Measurements from ENCODE around the gene ZNF837.

The ZNF837 gene

DNA sequence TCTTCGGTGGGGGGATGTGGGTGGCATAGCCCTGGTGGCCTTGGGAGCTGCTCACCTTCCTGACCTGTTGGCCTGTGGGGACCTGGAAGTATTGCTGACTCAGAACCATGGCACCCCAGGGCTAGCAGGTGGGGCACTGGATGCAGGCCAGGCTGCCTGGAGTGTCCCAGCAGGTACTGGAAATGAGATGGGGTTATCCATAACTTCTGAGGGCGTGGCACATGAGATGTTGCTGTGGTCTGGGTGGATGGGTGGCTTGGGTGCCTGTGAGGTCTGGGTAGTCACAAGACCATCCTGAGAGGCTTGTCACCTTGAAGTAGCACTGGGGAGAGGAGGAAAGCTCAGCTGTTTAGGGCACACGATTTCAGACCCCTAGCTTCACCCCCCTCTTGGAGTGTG is 14.0 kb upstream of the ZNF837 start:
- Histone ChIP-seq H3K36me3 (ENCODE audit: control insufficient read depth, low read depth, low read length) (peaks cover 43% of the 10 kb centered on the region), H3K4me3 (ENCODE audit: low read length) (no peak overlapping the region), H3K9me3 (ENCODE audit: control insufficient read depth, low read depth, low read length) (no peaks in the 10 kb centered on the region), H3K27ac (ENCODE audit: low read length) (no peak overlapping the region), H3K27me3 (ENCODE audit: control insufficient read depth, insufficient read depth, low read length) (peaks cover 8% of the 10 kb centered on the region), H3K9ac (ENCODE audit: low read length) (no peak overlapping the region), H3K4me1 (ENCODE audit: control insufficient read depth, low read depth, low read length) (no peaks in the 10 kb centered on the region)

DNA sequence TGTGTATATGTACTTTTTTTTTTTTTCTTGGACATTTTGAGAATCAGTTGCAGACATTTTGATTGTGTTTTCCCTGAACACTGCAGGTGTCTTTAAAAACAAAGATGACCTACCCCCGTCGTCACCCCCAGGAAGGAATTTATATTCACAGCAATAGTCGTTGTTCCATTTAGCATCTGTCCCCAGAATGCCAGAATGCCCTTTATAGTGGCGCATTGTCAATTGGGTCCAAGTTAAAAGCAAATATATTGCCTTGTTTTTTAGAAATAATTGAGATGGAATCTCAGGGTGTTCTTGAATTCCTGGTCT is 12.8 kb upstream of the ZNF837 start:
- Histone ChIP-seq H3K4me1 (ENCODE audit: control insufficient read depth, low read depth, low read length) (no peaks in the 10 kb centered on the region), H3K9ac (ENCODE audit: low read length) (no peak overlapping the region), H3K9me3 (ENCODE audit: control insufficient read depth, low read depth, low read length) (no peaks in the 10 kb centered on the region), H3K4me3 (ENCODE audit: low read length) (no peak overlapping the region), H3K27ac (ENCODE audit: low read length) (no peak overlapping the region), H3K36me3 (ENCODE audit: control insufficient read depth, low read depth, low read length) (peaks cover 50% of the 10 kb centered on the region), H3K27me3 (ENCODE audit: control insufficient read depth, insufficient read depth, low read length) (peaks cover 8% of the 10 kb centered on the region)

DNA sequence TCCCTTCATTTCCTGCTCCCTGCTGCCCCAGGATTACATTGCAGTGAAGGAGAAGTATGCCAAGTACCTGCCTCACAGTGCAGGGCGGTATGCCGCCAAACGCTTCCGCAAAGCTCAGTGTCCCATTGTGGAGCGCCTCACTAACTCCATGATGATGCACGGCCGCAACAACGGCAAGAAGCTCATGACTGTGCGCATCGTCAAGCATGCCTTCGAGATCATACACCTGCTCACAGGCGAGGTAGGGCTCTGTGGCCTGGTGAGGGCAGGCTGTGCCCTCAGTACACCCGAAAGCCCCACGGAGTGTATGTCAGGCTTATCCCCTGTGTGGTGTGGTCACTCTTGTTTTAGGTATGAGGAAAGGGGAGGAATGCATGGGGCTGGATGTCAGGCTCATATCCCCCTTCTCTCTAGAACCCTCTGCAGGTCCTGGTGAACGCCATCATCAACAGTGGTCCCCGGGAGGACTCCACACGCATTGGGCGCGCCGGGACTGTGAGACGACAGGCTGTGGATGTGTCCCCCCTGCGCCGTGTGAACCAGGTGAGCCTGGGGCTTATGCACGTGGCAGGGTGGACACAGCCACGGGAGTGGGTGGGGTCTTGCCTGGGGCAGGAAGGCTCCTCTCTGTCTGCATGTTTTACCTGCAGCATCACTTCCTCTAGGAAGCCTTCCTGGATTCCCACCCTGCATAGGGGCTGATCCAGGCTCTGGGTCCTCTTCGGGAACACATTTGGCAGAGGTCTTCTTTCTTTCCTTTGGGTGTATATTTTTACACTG is 12.3 kb upstream of the ZNF837 start:
- H3K9ac ChIP-seq (ENCODE audit: low read length): no peak overlapping the region
- peaks cover 56% of the 10 kb centered on the region for H3K36me3 ChIP-seq (ENCODE audit: control insufficient read depth, low read depth, low read length)
- peaks cover 1% of the 10 kb centered on the region for H3K4me1 ChIP-seq (ENCODE audit: control insufficient read depth, low read depth, low read length)

DNA sequence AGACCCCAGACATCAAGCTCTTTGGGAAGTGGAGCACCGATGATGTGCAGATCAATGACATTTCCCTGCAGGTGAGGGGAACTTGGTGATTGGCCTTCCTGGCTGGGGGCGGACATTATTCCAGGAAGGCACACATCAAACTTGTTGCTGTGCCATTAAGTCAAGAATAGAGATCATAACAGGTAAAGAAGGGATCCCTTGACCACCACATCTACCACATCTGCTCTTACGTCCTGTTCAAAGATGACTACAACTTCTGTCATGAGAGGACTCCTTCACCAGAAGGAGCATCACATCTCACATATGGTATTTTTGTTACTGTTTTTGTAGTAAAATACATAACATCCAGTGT is 7.3 kb upstream of the ZNF837 start:
- peak overlapping the region; percentile 98 for H3K9ac ChIP-seq (ENCODE audit: low read length)
- peaks cover 38% of the 10 kb centered on the region for H3K36me3 ChIP-seq (ENCODE audit: control insufficient read depth, low read depth, low read length)
- H3K9me3 ChIP-seq (ENCODE audit: control insufficient read depth, low read depth, low read length): no peaks in the 10 kb centered on the region
- peaks cover 10% of the 10 kb centered on the region for H3K4me1 ChIP-seq (ENCODE audit: control insufficient read depth, low read depth, low read length)
- no peaks in the 10 kb centered on the region for H3K27me3 ChIP-seq (ENCODE audit: control insufficient read depth, insufficient read depth, low read length)
- H3K27ac ChIP-seq (ENCODE audit: low read length): no peak overlapping the region
- peak overlapping the region; percentile 80 for H3K4me3 ChIP-seq (ENCODE audit: low read length)

More for the DNA sequence above, 12.3 kb upstream of the ZNF837 start:
- H3K4me3 ChIP-seq (ENCODE audit: low read length): no peak overlapping the region
- H3K27me3 ChIP-seq (ENCODE audit: control insufficient read depth, insufficient read depth, low read length): peaks cover 8% of the 10 kb centered on the region
- no peak overlapping the region for H3K27ac ChIP-seq (ENCODE audit: low read length)
- no peaks in the 10 kb centered on the region for H3K9me3 ChIP-seq (ENCODE audit: control insufficient read depth, low read depth, low read length)

DNA sequence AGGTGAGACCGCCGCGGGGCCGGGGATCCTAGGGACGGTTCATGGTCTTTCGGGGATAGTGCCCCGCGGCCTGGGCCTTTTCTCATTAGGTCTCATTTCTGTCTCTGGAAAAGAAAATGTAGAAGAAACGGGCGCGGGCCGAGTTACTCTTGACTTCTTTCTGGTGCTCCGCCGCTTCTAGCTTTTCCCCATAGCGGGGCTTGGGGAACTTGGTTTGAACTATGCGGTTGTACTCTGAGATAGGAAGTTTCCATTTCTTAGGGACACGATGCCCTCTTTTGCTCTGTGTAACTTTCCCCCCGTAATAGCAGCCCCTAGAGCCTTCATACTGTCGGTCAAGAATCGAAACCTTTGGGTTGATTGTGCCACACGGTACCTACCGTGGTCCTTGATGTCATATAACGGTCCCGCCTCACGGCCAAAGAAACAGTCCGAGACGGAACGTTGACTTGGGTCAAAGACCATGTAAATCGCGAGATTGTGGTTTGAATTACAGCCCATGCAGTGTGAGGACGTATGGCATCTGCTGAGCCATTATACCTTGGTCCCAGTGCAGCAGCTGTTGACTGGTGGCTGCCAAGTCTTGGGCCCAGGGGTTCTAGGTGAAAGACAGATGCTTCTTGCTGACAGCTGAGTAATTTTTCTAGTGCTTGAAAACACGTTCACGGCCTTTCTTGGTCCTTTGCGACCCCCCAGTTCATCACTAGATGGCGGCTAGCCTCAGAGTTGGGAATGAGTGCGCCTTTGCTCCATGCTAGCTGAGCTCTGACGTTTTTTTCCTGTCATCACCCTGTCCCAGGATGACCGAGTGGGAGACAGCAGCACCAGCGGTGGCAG is 6.7 kb upstream of the ZNF837 start:
- no peaks in the 10 kb centered on the region for H3K27me3 ChIP-seq (ENCODE audit: control insufficient read depth, insufficient read depth, low read length)
- no peaks in the 10 kb centered on the region for H3K9me3 ChIP-seq (ENCODE audit: control insufficient read depth, low read depth, low read length)
- no peak overlapping the region for H3K27ac ChIP-seq (ENCODE audit: low read length)
- H3K9ac ChIP-seq (ENCODE audit: low read length): peak overlapping the region; percentile 98
- peak overlapping the region; percentile 80 for H3K4me3 ChIP-seq (ENCODE audit: low read length)
- peaks cover 32% of the 10 kb centered on the region for H3K36me3 ChIP-seq (ENCODE audit: control insufficient read depth, low read depth, low read length)
- H3K4me1 ChIP-seq (ENCODE audit: control insufficient read depth, low read depth, low read length): peaks cover 10% of the 10 kb centered on the region

DNA sequence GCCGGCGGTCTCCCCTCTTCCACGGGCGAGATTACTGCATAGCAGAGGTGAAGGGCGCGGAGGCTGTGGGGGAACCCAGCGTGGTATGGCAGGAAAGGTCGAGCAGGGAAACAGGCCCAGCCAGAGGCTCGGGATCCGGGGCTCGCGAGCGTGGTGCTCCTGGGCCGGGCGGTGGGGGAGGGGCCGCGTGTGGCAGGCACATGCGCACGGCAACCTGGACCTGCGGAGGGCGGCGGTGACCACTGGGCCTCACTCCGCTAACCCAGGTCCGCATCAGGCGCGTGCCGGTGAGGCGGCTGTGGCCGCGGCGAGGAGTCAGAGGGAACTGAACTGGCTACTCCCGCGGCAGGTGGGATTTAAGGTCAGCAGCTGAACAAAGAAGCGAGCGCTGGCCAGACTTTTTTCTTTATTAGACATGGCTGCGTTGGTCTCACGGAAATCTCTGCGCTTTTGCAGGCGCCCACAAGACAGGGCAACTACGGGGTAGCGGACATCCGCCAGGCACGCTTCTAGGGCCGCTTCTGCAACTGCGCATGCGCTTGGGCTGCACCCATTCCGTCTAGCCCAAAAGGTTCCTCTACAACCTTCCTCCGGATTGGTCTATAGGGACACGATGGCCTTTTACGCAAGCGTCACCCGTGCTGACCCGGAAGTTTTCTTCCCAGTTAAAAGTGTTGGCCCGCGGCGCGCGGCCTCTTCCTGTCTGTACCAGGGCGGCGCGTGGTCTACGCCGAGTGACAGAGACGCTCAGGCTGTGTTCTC is 5.9 kb upstream of the ZNF837 start, which contains the start of gene RPS5:
Gene RPS5, plus strand, starts transcription at position 694 of the 762 bp plus-strand sequence. CDS start 869 bp downstream, outside the sequence.
- H3K9ac ChIP-seq (ENCODE audit: low read length): peak within 1 kb of the TSS; percentile 98
- H3K4me1 ChIP-seq (ENCODE audit: control insufficient read depth, low read depth, low read length): peaks cover 10% of the 10 kb centered on the region
- peaks cover 27% of the 10 kb centered on the region for H3K36me3 ChIP-seq (ENCODE audit: control insufficient read depth, low read depth, low read length)
- no peaks in the 10 kb centered on the region for H3K27me3 ChIP-seq (ENCODE audit: control insufficient read depth, insufficient read depth, low read length)
- H3K9me3 ChIP-seq (ENCODE audit: control insufficient read depth, low read depth, low read length): no peaks in the 10 kb centered on the region
- peak within 1 kb of the TSS; percentile 70 for H3K27ac ChIP-seq (ENCODE audit: low read length)
- H3K4me3 ChIP-seq (ENCODE audit: low read length): peak within 1 kb of the TSS; percentile 80

DNA sequence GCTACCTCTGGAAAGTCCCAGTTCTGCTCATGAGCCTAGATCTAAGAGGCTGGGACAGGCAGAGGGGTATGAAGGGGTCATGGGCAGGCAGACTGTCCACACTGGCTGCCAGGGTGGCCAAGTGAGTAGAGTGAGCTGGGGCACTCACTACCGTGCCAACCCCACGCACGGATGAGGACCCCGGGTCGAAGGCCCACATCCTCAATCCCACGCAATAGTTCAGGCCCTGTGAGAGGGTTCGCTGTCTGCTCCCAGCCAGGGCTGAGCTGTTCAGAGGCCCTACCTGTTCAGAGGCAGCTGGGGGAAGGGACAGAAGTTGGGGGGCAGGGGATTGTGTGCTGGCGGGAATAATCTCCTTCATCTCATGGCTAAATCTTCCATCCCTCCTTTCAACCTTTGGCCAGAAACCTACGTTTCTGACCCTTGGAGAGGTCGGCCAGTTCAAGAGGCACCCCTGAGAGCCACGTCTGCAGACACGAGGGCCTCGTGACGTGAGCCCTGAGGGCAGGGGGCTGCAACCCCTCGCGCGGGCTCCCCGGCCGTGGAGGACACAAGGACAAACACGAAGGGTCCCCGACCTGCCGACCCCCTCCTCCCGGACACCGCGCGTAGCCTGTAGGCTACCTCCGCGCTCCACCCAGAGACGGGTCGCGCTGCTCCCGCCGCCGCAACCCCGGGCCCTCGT is 5.2 kb upstream of the ZNF837 start:
- Histone ChIP-seq H3K4me1 (ENCODE audit: control insufficient read depth, low read depth, low read length) (peaks cover 10% of the 10 kb centered on the region), H3K27ac (ENCODE audit: low read length) (peak overlapping the region; percentile 70), H3K4me3 (ENCODE audit: low read length) (peak overlapping the region; percentile 80), H3K36me3 (ENCODE audit: control insufficient read depth, low read depth, low read length) (peaks cover 21% of the 10 kb centered on the region), H3K9me3 (ENCODE audit: control insufficient read depth, low read depth, low read length) (no peaks in the 10 kb centered on the region), H3K9ac (ENCODE audit: low read length) (peak overlapping the region; percentile 98), H3K27me3 (ENCODE audit: control insufficient read depth, insufficient read depth, low read length) (no peaks in the 10 kb centered on the region)

DNA sequence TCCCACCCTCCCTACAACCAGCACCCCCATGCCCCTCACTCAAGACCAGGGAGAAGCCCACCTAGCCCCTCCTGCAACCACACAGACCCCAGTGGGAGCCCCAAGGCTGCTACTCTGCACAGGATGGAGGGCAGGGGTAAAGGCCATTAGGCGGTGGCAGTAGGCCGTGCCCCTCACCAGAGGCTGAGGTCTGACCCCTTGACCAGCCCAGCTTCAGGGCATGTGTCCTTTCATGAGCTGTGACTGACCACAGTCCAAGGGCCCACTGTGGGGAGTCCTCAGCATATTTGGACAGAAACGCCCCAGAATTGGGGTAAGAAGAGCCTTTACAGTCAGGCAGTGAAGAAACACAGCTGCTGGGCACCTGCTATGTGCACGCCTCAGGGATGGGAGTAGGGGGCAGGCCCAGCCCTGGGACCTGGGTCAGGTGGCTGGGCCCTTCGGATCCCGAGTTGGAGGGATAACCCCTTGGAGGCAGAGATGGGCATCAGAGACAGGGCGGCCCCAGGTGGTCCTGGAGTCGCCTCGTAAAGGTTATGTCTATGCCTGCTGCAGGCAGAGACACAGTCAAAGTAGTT is 4.6 kb upstream of the ZNF837 start:
- Histone ChIP-seq H3K9ac (ENCODE audit: low read length) (peak overlapping the region; percentile 98), H3K9me3 (ENCODE audit: control insufficient read depth, low read depth, low read length) (no peaks in the 10 kb centered on the region), H3K4me1 (ENCODE audit: control insufficient read depth, low read depth, low read length) (peaks cover 10% of the 10 kb centered on the region), H3K4me3 (ENCODE audit: low read length) (peak overlapping the region; percentile 80), H3K27me3 (ENCODE audit: control insufficient read depth, insufficient read depth, low read length) (no peaks in the 10 kb centered on the region), H3K27ac (ENCODE audit: low read length) (peak overlapping the region; percentile 70), H3K36me3 (ENCODE audit: control insufficient read depth, low read depth, low read length) (peaks cover 14% of the 10 kb centered on the region)

DNA sequence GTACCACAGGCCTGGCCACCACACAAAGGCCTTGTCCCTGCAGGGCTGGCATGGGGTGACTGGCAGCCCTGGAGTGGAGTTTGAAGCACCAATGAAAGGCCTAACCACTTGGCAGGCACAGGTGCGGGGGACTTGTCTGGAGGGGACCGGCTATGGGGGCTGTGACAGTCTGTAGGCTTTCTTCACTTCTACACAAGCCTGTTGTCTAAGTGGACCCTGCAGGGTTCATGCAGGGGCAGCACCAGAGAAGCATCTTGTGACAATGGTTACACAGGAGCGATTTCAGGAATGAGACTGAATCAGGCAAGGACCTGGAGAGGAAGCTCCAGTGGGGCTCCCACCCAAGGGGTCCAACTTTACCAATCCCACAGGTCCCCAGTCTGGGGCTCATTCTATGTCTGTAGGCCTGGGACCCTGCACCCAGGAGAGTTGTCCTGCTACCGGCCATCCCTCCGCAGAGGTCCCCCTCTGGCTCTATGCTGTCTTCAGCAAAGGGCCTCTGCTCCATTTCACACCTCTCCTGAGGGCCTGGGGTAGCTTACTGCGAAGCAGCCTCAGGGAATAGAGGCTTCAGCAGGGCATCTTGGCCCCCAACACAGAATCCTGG is 2.3 kb upstream of the ZNF837 start:
- H3K27ac ChIP-seq (ENCODE audit: low read length): no peak overlapping the region
- peaks cover 9% of the 10 kb centered on the region for H3K4me1 ChIP-seq (ENCODE audit: control insufficient read depth, low read depth, low read length)
- H3K9me3 ChIP-seq (ENCODE audit: control insufficient read depth, low read depth, low read length): no peaks in the 10 kb centered on the region
- peaks cover 1% of the 10 kb centered on the region for H3K36me3 ChIP-seq (ENCODE audit: control insufficient read depth, low read depth, low read length)
- no peaks in the 10 kb centered on the region for H3K27me3 ChIP-seq (ENCODE audit: control insufficient read depth, insufficient read depth, low read length)
- no peak overlapping the region for H3K9ac ChIP-seq (ENCODE audit: low read length)
- H3K4me3 ChIP-seq (ENCODE audit: low read length): no peak overlapping the region

DNA sequence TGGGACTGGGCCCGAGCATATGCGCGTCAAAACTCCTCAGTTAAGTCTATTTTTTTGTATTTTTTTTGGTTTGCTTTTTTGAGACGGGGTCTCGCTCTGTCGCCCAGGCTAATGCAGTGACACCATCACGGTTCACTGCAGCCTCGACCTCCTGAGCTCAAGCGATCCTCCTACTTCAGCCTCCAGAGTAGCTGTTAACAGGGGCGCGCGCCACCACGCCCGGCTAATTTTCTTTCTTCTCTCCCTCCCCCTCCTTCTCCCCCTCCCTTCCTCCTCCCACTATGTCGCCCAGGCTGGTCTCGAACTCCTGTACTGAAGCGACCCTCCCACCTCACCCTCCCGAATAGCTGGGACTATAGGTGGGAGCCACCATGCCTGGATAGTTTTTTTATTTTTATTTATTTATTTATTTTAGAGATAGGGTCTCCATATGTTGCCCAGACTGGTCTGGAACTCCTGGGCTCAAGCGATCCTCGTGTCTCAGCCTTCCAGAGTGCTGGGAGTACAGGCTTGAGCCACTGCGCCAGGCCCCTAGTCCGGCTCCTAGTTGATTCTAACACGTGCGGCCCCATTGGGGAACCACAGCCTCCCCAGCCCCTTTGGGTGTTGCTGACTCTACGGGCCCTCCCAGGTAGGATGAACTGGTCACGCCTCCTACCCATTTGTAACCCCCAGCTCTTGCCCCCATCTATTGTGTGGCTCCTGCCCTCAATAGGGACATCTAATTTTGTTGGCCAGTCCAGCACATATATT is 806 bp upstream of the ZNF837 start:
- H3K27ac ChIP-seq (ENCODE audit: low read length): peak overlapping the region; percentile 73
- H3K4me3 ChIP-seq (ENCODE audit: low read length): peak overlapping the region; percentile 65
- peak overlapping the region; percentile 63 for H3K9ac ChIP-seq (ENCODE audit: low read length)
- peaks cover 7% of the 10 kb centered on the region for H3K4me1 ChIP-seq (ENCODE audit: control insufficient read depth, low read depth, low read length)
- no peaks in the 10 kb centered on the region for H3K36me3 ChIP-seq (ENCODE audit: control insufficient read depth, low read depth, low read length)
- H3K9me3 ChIP-seq (ENCODE audit: control insufficient read depth, low read depth, low read length): no peaks in the 10 kb centered on the region
- H3K27me3 ChIP-seq (ENCODE audit: control insufficient read depth, insufficient read depth, low read length): no peaks in the 10 kb centered on the region
